Measurements from ENCODE around the gene CIDEB. TPM values are rescaled to one million over a fixed set of nuclear protein-coding genes. Genes with fewer than 3 reads are reported as not detected.

The CIDEB gene
- total RNA-seq, 1 experiment from 2014 or later = not detected

DNA sequence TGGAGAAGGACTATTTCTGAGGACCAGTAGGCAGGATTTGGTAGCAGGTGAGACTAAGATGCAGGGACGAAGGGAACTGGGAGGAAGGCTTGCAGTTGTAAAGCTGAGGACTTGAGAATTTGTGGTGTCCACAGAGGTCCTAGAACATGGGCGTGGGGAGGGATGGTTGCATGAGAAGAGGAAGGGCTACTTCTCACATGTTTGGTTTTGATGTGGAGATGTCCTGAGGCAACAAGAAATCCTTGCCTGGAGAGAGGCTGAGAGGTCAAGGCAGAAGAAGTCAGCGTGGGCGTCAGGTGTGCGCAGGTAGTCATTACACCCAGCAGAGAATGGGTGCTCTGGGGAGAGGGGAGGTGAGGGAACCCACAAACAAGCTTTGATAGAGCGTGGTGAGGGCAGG lies 30.7 kb downstream of the CIDEB start:
- no peaks in the 10 kb centered on the region for H3K9me3 ChIP-seq (ENCODE audit: control insufficient read depth, low read depth, low read length)
- H4K91ac ChIP-seq (ENCODE audit: insufficient read length, low read depth, low read length) = no peak overlapping the region
- H3K4me3 Mint-ChIP-seq = no peak overlapping the region
- H3K4ac ChIP-seq (ENCODE audit: low read depth, low read length) = no peak overlapping the region
- H4K5ac ChIP-seq (ENCODE audit: insufficient read length, low read depth, low read length) = no peak overlapping the region
- no peaks in the 10 kb centered on the region for H3K36me3 Mint-ChIP-seq (ENCODE audit: insufficient read depth in 1 of 3, low read depth in 3 of 3)
- no peaks in the 10 kb centered on the region for H3K23me2 ChIP-seq (ENCODE audit: insufficient read length, low read depth, low read length, poor library complexity, severe bottlenecking)
- no peak overlapping the region for H3K56ac ChIP-seq (ENCODE audit: insufficient read length, low read depth, low read length)
- peak overlapping the region in 1 of 3 experiments; percentile 37; a peak in 2 of 7 replicates for H3K27ac Mint-ChIP-seq
- TF ChIP-seq, protein P1, sequence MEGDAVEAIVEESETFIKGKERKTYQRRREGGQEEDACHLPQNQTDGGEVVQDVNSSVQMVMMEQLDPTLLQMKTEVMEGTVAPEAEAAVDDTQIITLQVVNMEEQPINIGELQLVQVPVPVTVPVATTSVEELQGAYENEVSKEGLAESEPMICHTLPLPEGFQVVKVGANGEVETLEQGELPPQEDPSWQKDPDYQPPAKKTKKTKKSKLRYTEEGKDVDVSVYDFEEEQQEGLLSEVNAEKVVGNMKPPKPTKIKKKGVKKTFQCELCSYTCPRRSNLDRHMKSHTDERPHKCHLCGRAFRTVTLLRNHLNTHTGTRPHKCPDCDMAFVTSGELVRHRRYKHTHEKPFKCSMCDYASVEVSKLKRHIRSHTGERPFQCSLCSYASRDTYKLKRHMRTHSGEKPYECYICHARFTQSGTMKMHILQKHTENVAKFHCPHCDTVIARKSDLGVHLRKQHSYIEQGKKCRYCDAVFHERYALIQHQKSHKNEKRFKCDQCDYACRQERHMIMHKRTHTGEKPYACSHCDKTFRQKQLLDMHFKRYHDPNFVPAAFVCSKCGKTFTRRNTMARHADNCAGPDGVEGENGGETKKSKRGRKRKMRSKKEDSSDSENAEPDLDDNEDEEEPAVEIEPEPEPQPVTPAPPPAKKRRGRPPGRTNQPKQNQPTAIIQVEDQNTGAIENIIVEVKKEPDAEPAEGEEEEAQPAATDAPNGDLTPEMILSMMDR (conservative IDR thresholded peaks at IDR 0.05) = no peak
- no peaks in the 10 kb centered on the region for H3K79me1 ChIP-seq (ENCODE audit: insufficient read depth, low read depth, low read length, poor library complexity, severe bottlenecking)
- H2AFZ ChIP-seq (ENCODE audit: low read length) = no peak overlapping the region
- H3K27me3 ChIP-seq (ENCODE audit: insufficient read depth, low read length) = no peaks in the 10 kb centered on the region
- H2BK15ac ChIP-seq (ENCODE audit: low read depth, low read length) = no peak overlapping the region
- no peak overlapping the region for H2BK20ac ChIP-seq (ENCODE audit: low read depth, low read length, poor library complexity, severe bottlenecking)
- H3K18ac ChIP-seq (ENCODE audit: insufficient read length, low read depth, low read length) = no peak overlapping the region
- H3K4me1 ChIP-seq (ENCODE audit: insufficient read depth, low read length) = no peaks in the 10 kb centered on the region
- no peak overlapping the region for H3K4me2 ChIP-seq (ENCODE audit: insufficient read depth, insufficient read length, low read length)
- H2BK12ac ChIP-seq (ENCODE audit: insufficient read length, low read depth, low read length) = no peak overlapping the region
- no peaks in the 10 kb centered on the region for H4K20me1 ChIP-seq (ENCODE audit: control insufficient read depth, insufficient read depth, insufficient read length)
- no peak overlapping the region for H4K8ac ChIP-seq (replicated peaks; ENCODE audit: insufficient read length, low read depth, low read length)
- H3K79me2 ChIP-seq (ENCODE audit: insufficient read depth, low read length) = no peaks in the 10 kb centered on the region
- no peaks in the 10 kb centered on the region for H3K9me3 Mint-ChIP-seq
- H3K4me1 Mint-ChIP-seq = peaks cover 3 to 11% of the 10 kb centered on the region in 2 experiments
- H3K27ac ChIP-seq (ENCODE audit: insufficient read length, low read depth, low read length) = no peak overlapping the region
- no peak overlapping the region for H2AK5ac ChIP-seq (ENCODE audit: insufficient read length, low read length)
- WGBS (ENCODE audit: extremely low coverage, insufficient read length, low lambda C conversion rate) = no CpG with 5 or more reads among the region's 6 CpGs
- no peak overlapping the region for H3K9ac ChIP-seq (ENCODE audit: extremely low read depth, insufficient read length, low read length)
- no peaks in the 10 kb centered on the region for H3K27me3 Mint-ChIP-seq (ENCODE audit: low read depth)
- DNase-seq = no peak
- no peak overlapping the region for H2BK120ac ChIP-seq (ENCODE audit: low read depth, low read length, poor library complexity, severe bottlenecking)
- H2BK5ac ChIP-seq (ENCODE audit: insufficient read length, low read length) = no peak overlapping the region
- H3K14ac ChIP-seq (ENCODE audit: insufficient read depth, low read length) = no peak overlapping the region
- no peak overlapping the region for H3K23ac ChIP-seq (ENCODE audit: insufficient read length, low read depth, low read length)
- H3T11ph ChIP-seq (ENCODE audit: low read length) = no peak overlapping the region
